A549 (cell line): Measurements from ENCODE around the gene IRS2. TPM values are rescaled to one million over a fixed set of nuclear protein-coding genes. Genes with fewer than 3 reads are reported as not detected.

Source experiments
- ATAC-seq, 2 experiments: fragments of 200-7000 bp in 1 of 2; fragments of >200 bp in 1 of 2; cut with Nextera tagmentation in 1 of 2; cut with Tn5 transposase in 1 of 2; 3 replicates each; pipeline versions ENCODE4 v1.8.0 to v1.9.1; 2018 to 2020; ENCODE audit warnings: mild to moderate bottlenecking in 1 of 2, moderate library complexity in 1 of 2
- CTCF ChIA-PET: fragments of 300-600 bp; sonication (Branson Sonifier 250); formaldehyde crosslinking; extraction: SDS; loops from one replicate; lab custom pipeline; 2021; ENCODE audit warnings: antibody characterized with exemption, inconsistent platforms; lab: Yijun Ruan, JAX
- POLR2A ChIA-PET: fragments of 350-600 bp; formaldehyde crosslinking; extraction: SDS; loops from one replicate; lab custom pipeline; 2021; ENCODE audit warnings: antibody characterized with exemption, inconsistent platforms; lab: Yijun Ruan, JAX
- DNase-seq, 2 experiments: peaks; one replicate each; pipeline versions ENCODE4 v3.0.0 to v3.0.0-alpha.2; 2011 to 2016; ENCODE audit warnings: low read depth in 1 of 2, low spot score in 1 of 2
- FAIRE-seq: peaks from 2 replicates; lab custom pipeline; 2011; peaks lifted over from hg19 to GRCh38; lab: Jason Lieb, UNC
- H3K27ac ChIP-seq, 2 experiments: fragments of >200 bp; sonication (Bioruptor Twin); formaldehyde crosslinking; 3 replicates each; pipeline ENCODE4 v1.5.1; 2016 to 2017
- H3K4me1 ChIP-seq: fragments of >200 bp; sonication (Bioruptor Twin); formaldehyde crosslinking; 3 replicates; pipeline ENCODE4 v1.6.1; 2016
- H3K4me2 ChIP-seq: fragments of >200 bp; sonication (Bioruptor Twin); formaldehyde crosslinking; 3 replicates; pipeline ENCODE4 v1.6.1; 2016
- H3K4me3 ChIP-seq: fragments of >200 bp; sonication (Bioruptor Twin); formaldehyde crosslinking; 3 replicates; pipeline ENCODE4 v1.5.1; 2016
- H3K9me3 ChIP-seq: fragments of >200 bp; sonication (Bioruptor Twin); formaldehyde crosslinking; 3 replicates; pipeline ENCODE4 v1.6.1; 2016
- BCL3 ChIP-seq: fragments of >200 bp; sonication (Bioruptor Twin); formaldehyde crosslinking; IDR thresholded peaks from 3 replicates; pipeline ENCODE4 v1.6.1; 2016
- CBX2 ChIP-seq: fragments of 200-600 bp; sonication (generic); IDR thresholded peaks from 2 replicates; pipeline ENCODE4 v1.6.1; 2016; ENCODE audit warnings: low read depth, mild to moderate bottlenecking, borderline replicate concordance
- CEBPB ChIP-seq, 2 experiments: fragments of >200 bp in 1 of 2; sonication (Bioruptor Twin) in 1 of 2; formaldehyde crosslinking in 1 of 2; IDR thresholded peaks; 2 replicates each; pipeline ENCODE4 v1.6.1; 2012 to 2016
- CHD2 ChIP-seq: fragments of 150-350 bp; IDR thresholded peaks from 2 replicates; pipeline ENCODE4 v1.6.1; 2014; ENCODE audit warnings: low read length; ENCODE audit not compliant: partially characterized antibody
- CHD4 ChIP-seq: fragments of 200-600 bp; sonication (generic); IDR thresholded peaks from 2 replicates; pipeline ENCODE4 v1.6.1; 2016; ENCODE audit warnings: antibody characterized with exemption, mild to moderate bottlenecking, borderline replicate concordance
- E2F6 ChIP-seq: IDR thresholded peaks from 2 replicates; pipeline ENCODE4 v1.6.1; 2012; ENCODE audit warnings: low read depth, borderline replicate concordance
- EHMT2 ChIP-seq: fragments of 200-600 bp; sonication (generic); IDR thresholded peaks from 2 replicates; pipeline ENCODE4 v1.6.1; 2016; ENCODE audit warnings: antibody characterized with exemption, low read depth, mild to moderate bottlenecking, moderate library complexity
- ELK1 ChIP-seq: fragments of 150-350 bp; IDR thresholded peaks from 2 replicates; pipeline ENCODE4 v1.6.1; 2014; ENCODE audit warnings: low read depth, mild to moderate bottlenecking, low read length
- FOSB ChIP-seq: fragments of 250-450 bp; sonication (Bioruptor Pico); IDR thresholded peaks from 2 replicates; pipeline ENCODE4 v1.5.0; 2020; ENCODE audit warnings: mild to moderate bottlenecking, moderate library complexity
- FOSL2 ChIP-seq, 2 experiments: fragments of 450-650 bp in 1 of 2; fragments of >200 bp in 1 of 2; sonication (Bioruptor Twin) in 1 of 2; formaldehyde crosslinking; IDR thresholded peaks; 2 replicates each; pipeline versions ENCODE4 v1.5.0 to v1.6.1; 2016 to 2020; ENCODE audit warnings: mild to moderate bottlenecking in 1 of 2, moderate library complexity in 1 of 2
- FOXS1 ChIP-seq: fragments of 250-450 bp; sonication (Bioruptor Pico); IDR thresholded peaks from 2 replicates; pipeline ENCODE4 v1.5.0; 2020; ENCODE audit warnings: mild to moderate bottlenecking, moderate library complexity
- HDAC2 ChIP-seq: fragments of 200-600 bp; sonication (generic); IDR thresholded peaks from 2 replicates; pipeline ENCODE4 v1.6.1; 2016
- JUN ChIP-seq, 2 experiments: fragments of >200 bp; sonication (Bioruptor Twin); formaldehyde crosslinking; IDR thresholded peaks; 2 replicates in 1 of 2; 3 replicates in 1 of 2; pipeline ENCODE4 v1.6.1; 2016 to 2017
- MAFK ChIP-seq: fragments of 450-650 bp; IDR thresholded peaks from 2 replicates; pipeline ENCODE4 v1.6.1; 2014; ENCODE audit not compliant: partially characterized antibody
- NPAS2 ChIP-seq: fragments of 250-450 bp; sonication (Bioruptor Pico); IDR thresholded peaks from 2 replicates; pipeline ENCODE4 v1.8.0; 2022; ENCODE audit warnings: mild to moderate bottlenecking, moderate library complexity, borderline replicate concordance
- PBX3 ChIP-seq: IDR thresholded peaks from 2 replicates; pipeline ENCODE4 v1.6.1; 2012
- PHF8 ChIP-seq: fragments of 200-600 bp; sonication (generic); IDR thresholded peaks from 2 replicates; pipeline ENCODE4 v1.6.1; 2016; ENCODE audit warnings: low read depth, mild to moderate bottlenecking, antibody characterized with exemption, moderate library complexity, borderline replicate concordance
- RCOR1 ChIP-seq: fragments of 150-350 bp; IDR thresholded peaks from 2 replicates; pipeline ENCODE4 v1.6.1; 2014; ENCODE audit warnings: antibody characterized with exemption, low read length, low read depth
- REST ChIP-seq: fragments of 200-600 bp; sonication (generic); IDR thresholded peaks from 2 replicates; pipeline ENCODE4 v1.6.1; 2016; ENCODE audit warnings: antibody characterized with exemption, mild to moderate bottlenecking, moderate library complexity
- SREBF2 ChIP-seq: fragments of 450-650 bp; IDR thresholded peaks from 2 replicates; pipeline ENCODE4 v1.6.1; 2014; ENCODE audit warnings: mild to moderate bottlenecking, moderate library complexity
- TFCP2L1 ChIP-seq: fragments of 250-450 bp; sonication (Bioruptor Pico); IDR thresholded peaks from 2 replicates; pipeline ENCODE4 v1.5.0; 2021; ENCODE audit warnings: mild to moderate bottlenecking
- ZFP36 ChIP-seq: fragments of 450-650 bp; IDR thresholded peaks from 2 replicates; pipeline ENCODE4 v1.6.1; 2014; ENCODE audit warnings: borderline replicate concordance; ENCODE audit not compliant: partially characterized antibody
- WGBS: methylation state at CpG from one replicate; pipeline ENCODE4 v1.1.6; 2017; ENCODE audit errors: missing lambda C conversion rate; 5-methylcytosine and 5-hydroxymethylcytosine counted together
- polyA plus RNA-seq, 4 experiments: library from polyadenylated mRNA; depleted of rRNA in 3 of 4; stranded (reverse); fragments of >200 nt; fragmentation: RNase III in 1 of 4; extraction: RNeasy Plus Mini Kit Qiagen cat#74134 plus additional on column Dnase treatment in 1 of 4; gene quantifications; 2 replicates in 3 of 4; 3 replicates in 1 of 4; pipeline ENCODE4 v1.2.3, GENCODE V29; 2011 to 2017

IRS2 gene
- polyA plus RNA-seq, 2 of the 4 experiments (the other 2 are of a cell fraction), result 4.8 to 12.3 TPM

- POLR2A ChIA-PET, result no interaction called here
- WGBS, result 65% methylated on average over 5 of the region's 5 CpGs
- CTCF ChIA-PET, result no interaction called here
- no peak for DNase-seq
- FAIRE-seq, result no peak
- peaks cover under 1% of the 10 kb centered on the region; the same call in 1 of the 3 replicates for H3K4me1 ChIP-seq
- H3K9me3 ChIP-seq, result no peaks in the 10 kb centered on the region
- ATAC-seq, result no peak; a peak in 1 of 6 replicates
- TF ChIP-seq NPAS2 (CRISPR knock-in tag), result no peak
- TF ChIP-seq CHD4, result no peak
- no peak for TF ChIP-seq CBX2
- no peak for TF ChIP-seq CEBPB (IDR thresholded peaks at IDR 0.05)
- no peak for TF ChIP-seq PHF8
- TF ChIP-seq CHD2, result no peak
- H3K4me2 ChIP-seq, result no peak overlapping the region
- H3K4me3 ChIP-seq, result no peak overlapping the region
- H3K27ac ChIP-seq, result no peak overlapping the region
Measured at GRCh38 chr13:109737606-109738005, 48.8 kb downstream of the IRS2 start.

GRCh38 chr13:109737046-109737573 is 49.3 kb downstream of the IRS2 start:
- Histone ChIP-seq H3K4me3 (no peak overlapping the region), H3K27ac (no peak overlapping the region), H3K4me1 (no peaks in the 10 kb centered on the region), H3K9me3 (no peaks in the 10 kb centered on the region), H3K4me2 (no peak overlapping the region)
- ATAC-seq, result no peak
- FAIRE-seq, result no peak
- 81% methylated on average over 13 of the region's 13 CpGs for WGBS
- no peak for TF ChIP-seq EHMT2
- TF ChIP-seq ELK1, result no peak
- TF ChIP-seq CHD2, result no peak
- no peak for TF ChIP-seq CBX2
- TF ChIP-seq BCL3, result no peak
- TF ChIP-seq FOSL2 (IDR thresholded peaks at IDR 0.05), result no peak
- no peak for TF ChIP-seq FOSL2 (CRISPR knock-in tag; IDR thresholded peaks at IDR 0.05)
- TF ChIP-seq TFCP2L1 (CRISPR knock-in tag), result no peak
- TF ChIP-seq MAFK, result no peak
- no peak for TF ChIP-seq E2F6
- TF ChIP-seq ZFP36, result no peak
- TF ChIP-seq REST, result no peak
- TF ChIP-seq FOXS1 (CRISPR knock-in tag), result no peak
- TF ChIP-seq HDAC2, result no peak
- no peak for TF ChIP-seq PBX3
- TF ChIP-seq FOSB (CRISPR knock-in tag), result no peak
- no peak for TF ChIP-seq JUN (IDR thresholded peaks at IDR 0.05)
- no peak for TF ChIP-seq RCOR1
- no peak for TF ChIP-seq SREBF2
- DNase-seq, result no peak
- CTCF ChIA-PET, result no interaction called here
- POLR2A ChIA-PET, result no interaction called here
